HG03175 (cell line): ENCODE data around the gene CDRT15.
"Not testable (repeated sequence)": the region's sequence is repeated elsewhere in the genome, so short reads cannot be mapped to it uniquely, and the experiment has no call there.

ENCODE experiments used
- ATAC-seq: cut with Tn5 transposase; IDR thresholded peaks from one replicate; pipeline ENCODE4 v1.9.1; 2021; ENCODE audit warnings: mild to moderate bottlenecking, moderate library complexity; ENCODE audit not compliant: unreplicated experiment

CDRT15 gene

GRCh38 chr17:14209215-14209614 lies 27.4 kb downstream of the CDRT15 start:
- no peak for ATAC-seq

GRCh38 chr17:14207791-14208190 lies 28.9 kb downstream of the CDRT15 start:
- no peak for ATAC-seq

DNA sequence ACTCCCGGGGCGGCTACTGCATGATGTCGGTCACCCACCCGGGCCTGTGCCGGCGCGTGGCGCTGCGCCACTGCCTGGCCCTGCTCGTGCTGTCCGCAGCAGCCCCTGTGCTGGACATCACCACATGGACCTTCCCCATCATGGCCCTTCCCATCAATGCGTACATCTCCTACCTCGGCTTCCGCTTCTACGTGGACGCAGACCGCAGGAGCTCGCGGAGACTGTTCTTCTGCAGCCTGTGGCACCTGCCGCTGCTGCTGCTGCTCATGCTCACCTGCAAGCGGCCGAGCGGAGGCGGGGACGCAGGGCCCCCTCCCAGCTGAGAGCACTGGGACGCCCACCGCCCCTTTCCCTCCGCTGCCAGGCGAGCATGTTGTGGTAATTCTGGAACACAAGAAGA lies 29.8 kb downstream of the CDRT15 start:
- no peak for ATAC-seq

- no peak for ATAC-seq
Measured at GRCh38 chr17:14205992-14206461, 30.6 kb downstream of the CDRT15 start.

GRCh38 chr17:14205380-14205779 lies 31.3 kb downstream of the CDRT15 start:
- ATAC-seq: no peak

DNA sequence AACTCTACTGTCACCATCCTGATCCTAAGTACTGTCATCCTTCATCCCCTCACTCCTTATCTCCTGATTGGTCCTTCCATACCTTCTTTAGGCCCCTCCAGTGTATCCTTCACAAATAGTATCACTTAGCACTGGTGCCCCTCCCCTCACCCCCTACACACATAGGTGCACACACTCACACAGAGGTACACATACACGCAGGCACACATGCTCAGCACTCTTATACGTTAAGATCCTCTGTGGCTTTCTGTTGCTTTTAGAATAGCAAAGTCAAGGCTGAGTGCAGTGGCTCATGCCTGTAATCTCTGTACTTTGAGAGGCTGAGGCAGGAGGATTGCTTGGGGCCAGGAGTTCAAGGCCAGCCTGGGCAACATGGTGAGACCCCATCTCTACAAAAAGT lies 32.1 kb downstream of the CDRT15 start:
- no peak for ATAC-seq

DNA sequence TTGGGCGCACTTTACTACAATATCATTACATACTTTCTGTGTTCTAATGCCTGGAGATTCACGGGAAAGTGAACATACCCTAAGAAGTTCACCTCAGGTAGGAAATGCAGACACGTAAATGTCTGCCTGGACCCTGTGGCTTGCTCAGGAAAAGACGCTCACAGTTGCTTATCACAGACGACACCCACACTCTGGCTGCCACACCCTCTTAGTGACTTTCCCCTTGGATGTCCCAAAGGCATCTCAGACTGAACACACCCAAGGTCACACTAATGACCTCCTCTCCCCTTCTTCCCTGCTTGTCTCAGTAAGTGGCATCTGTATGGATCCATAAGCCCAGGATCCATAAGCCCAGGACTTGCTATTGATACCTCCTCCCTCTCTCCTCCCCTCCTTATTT lies 32.6 kb downstream of the CDRT15 start:
- ATAC-seq: no peak

DNA sequence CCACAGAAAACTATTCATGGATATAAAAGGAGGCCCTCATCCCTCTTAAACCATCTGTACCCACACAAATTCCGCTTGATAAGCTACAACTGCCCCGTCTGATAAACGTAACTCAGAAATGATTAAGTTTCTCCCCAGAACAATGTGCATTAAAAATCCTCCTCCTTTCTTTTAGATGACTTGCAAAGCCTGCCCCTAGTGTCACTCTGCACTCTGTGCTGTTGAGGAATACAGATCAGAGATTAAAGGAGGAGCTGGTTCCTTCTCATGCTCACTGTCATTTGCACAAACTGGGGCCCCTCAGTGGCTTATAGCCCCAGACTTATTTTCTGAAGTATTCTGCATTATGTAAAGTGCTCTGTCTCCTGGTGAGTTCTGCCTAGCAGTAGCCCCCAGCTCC lies 33.3 kb downstream of the CDRT15 start:
- no peak for ATAC-seq

- no peak for ATAC-seq
Measured at GRCh38 chr17:14202388-14203166, 34.1 kb downstream of the CDRT15 start.

- ATAC-seq: no peak
Measured at GRCh38 chr17:14201988-14202380, 34.7 kb downstream of the CDRT15 start.

DNA sequence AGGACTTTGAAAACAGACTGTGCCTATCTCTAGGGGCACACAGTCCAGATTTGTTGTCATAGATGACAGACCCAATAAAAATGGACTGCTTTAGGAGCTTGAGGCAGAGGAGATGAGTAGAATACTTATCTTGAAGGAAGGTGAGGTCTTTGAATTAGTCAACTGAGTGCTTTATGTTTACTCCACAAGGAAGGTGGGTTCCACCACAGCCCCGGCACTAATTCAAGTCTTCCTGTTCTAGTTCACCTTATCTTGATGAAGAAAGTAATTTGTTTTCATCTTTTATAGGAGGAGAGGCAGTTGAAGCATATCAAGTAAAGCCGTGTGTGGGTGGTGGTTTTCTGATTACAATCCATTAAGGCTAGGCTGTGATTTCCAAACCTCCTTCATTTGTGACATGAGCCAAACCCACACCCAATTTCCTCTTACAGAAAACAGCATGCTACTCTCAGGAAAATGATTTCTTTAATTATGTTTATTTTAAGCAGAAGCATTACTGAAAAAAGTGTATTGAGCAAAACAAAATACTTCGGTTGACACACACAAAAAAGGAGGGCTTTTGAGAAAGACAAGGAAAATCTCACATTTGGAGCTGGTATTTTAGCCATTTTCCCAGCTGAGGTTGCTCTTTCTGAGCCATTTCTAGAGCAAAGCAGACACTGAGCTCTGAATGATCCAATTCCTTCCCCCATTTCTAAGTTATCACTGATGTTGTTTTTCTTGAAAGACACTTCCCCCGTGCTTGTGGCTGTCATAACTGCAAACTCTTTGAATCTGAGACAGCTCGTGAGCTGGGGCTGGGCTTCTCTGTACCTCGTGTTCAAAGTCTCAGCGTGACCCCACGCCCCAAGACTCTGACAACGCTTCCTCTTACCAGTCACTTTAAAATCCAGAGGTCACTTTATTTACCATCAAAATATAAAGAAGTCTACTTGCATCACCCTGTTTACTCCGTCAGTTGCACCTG lies 35.4 kb downstream of the CDRT15 start:
- no peak for ATAC-seq

GRCh38 chr17:14200354-14200753 lies 36.3 kb downstream of the CDRT15 start:
- ATAC-seq: no peak

- ATAC-seq: no peak
Measured at GRCh38 chr17:14199601-14200000, 37.1 kb downstream of the CDRT15 start.

DNA sequence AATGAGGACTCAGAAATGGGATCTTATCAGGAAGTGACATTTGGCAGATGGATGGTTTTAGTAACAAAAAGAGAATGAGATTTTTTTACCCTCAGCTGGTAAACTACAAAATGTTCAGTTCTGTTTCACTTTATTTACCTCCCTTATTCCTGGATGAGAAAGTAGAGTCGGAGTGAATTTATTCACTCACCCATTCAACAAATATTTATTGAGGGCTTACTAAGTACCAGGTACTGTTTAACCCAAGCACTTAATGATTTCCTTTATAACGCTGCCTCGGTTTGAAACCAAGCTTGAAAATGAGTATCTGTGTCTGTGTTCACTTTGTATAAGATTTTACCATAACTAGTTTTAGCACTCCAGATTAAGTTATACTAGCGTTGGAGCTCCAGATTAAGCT lies 38.1 kb downstream of the CDRT15 start:
- no peak for ATAC-seq

DNA sequence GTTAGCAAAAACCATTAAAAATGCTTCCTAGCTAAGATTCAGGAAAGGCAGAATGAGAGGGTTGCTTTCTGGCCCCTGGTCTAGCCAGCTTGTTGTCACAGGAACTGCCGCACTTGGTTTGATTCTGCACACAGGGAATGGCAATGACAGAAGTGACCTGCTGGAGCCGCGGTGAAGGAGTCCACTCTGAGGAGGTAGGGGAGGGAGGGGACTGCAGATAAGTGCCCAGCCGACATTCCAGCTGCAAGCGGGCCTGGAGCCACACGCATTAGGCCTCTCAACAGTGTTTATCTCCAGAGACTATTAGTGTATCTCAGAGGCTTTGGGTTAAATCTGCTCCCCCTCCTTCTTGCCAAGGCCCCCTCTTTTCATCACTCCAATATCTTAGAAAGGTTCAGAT lies 38.6 kb downstream of the CDRT15 start:
- ATAC-seq: no peak

GRCh38 chr17:14197586-14197985 lies 39.1 kb downstream of the CDRT15 start:
- no peak for ATAC-seq

DNA sequence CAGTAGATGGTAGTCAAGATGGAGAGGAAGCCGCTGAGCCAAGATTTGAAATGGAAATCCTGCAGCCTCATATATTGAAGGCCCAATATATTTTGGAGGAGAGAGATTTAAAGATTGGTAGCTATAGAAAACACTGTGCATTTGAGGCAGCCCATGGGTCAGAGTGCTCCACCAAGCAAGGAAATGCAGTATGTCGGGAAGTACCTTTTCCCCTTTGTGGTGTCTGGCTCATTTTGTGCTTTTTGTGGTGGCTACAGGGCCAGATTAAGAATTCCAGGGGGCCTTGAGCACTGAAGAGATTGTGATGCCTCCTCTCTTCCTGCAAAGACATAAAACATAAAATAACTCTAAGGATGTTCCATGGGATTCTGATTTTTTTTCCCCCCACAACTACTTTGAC lies 39.6 kb downstream of the CDRT15 start:
- no peak for ATAC-seq

DNA sequence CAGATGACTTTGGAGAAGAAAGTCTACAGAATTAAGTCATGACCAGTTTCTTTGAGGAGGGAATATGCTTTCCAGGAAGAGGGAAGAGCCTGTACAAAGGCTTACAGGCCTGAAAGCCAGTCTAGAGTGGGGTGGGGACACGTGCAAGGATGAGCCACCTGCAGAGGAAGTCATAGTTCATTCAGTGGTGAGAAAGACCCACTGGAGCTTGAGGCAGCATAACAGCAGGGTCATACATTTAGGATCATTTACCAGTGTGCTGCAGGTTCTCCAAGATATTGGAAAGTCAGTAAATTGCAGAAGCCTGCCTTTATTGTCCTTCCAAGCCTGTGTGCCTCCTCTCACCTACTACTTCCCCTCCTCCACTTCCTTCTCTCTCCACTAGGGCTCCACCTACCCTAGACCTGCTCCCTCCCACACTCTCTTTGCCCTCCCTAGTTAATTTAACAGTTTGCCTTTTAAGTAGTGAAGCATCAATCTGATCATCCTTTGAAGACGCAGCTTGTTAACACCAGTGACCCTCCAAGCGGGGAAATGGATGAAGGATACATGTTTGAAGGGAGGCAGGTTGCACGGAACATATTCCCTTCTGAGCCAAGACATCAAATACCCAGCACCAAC lies 40.2 kb downstream of the CDRT15 start:
- peak; percentile 52 for ATAC-seq

DNA sequence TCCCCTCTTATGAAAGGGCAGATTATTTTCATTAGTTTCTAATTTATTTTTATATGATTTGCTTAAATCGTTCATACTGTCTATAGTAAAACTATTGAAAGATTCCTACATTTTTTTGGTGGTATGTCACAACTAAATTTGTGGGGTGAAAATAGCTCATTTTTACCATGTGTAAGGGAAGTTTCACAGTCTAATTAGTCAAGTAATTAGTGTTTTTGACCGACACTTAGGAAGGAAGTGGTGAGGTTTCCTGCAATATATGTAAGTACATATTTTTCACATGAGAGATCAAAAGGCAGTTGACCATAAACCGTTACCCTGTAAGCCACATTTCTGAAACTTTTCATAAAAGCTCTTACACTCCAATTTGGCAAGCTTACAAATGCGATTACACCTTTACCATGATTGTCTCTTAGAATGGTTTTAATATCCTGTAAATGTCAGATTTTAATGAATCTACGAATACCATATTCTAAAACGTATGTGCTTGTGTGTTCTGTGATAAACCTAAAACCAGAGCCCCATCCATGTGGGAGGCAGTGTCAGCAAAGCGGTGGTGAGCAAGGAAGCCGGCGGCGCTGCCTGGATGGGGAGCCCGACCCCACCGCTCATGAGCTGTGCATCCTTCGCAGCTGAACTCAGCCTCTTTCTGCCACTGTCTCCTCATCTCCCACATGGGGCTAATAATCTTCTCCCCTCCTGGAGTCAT lies 43.9 kb downstream of the CDRT15 start:
- peak; percentile 61 for ATAC-seq

DNA sequence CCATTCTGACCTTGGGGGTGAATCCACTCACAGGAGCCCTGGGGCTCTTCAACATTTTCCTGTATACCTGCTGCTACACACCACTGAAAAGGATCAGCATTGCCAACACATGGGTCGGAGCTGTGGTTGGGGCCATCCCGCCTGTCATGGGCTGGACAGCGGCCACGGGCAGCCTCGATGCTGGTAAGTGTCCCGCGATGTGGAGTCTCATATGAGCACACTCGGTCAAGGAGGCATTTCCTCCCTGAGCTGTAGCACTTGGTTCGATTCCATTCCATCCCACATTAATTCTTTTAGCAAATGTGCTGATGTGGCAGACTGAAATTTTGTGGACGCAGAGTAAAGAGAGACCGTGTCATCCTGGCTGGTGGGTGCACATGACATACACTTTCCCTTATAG lies 44.6 kb downstream of the CDRT15 start:
- ATAC-seq: not testable (repeated sequence)

GRCh38 chr17:14191469-14191868 lies 45.2 kb downstream of the CDRT15 start:
- ATAC-seq: not testable (repeated sequence)
